ENCODE results near the gene CPOX. TPM values are rescaled to one million over a fixed set of nuclear protein-coding genes. Genes with fewer than 3 reads are reported as not detected.

Gene CPOX
- total RNA-seq, 4 donors from 2014 or later, result 16.8 to 68.5 (median 36.0) TPM

- Histone ChIP-seq H3K27ac (peak overlapping the region in 3 of 4 donors; percentile 47 to 75 (median 69)), H3K4me3 (no peak overlapping the region), H3K36me3 (no peaks in the 10 kb centered on the region), H3K27me3 (no peaks in the 10 kb centered on the region), H3K9me3 (no peaks in the 10 kb centered on the region), H3K4me1 (peaks cover 0 to 12% (median 5%) of the 10 kb centered on the region in 4 donors)
- DNase-seq, result no peak
- TF ChIP-seq CTCF (IDR thresholded peaks at IDR 0.05) (no peak), POLR2A (IDR thresholded peaks at IDR 0.05) (no peak)
Observed at GRCh38 chr3:98553753-98554152, 39.7 kb downstream of the CPOX start.

- peaks cover 0 to 12% (median 5%) of the 10 kb centered on the region in 4 donors for H3K4me1 ChIP-seq
- no peak for DNase-seq
- H3K36me3 ChIP-seq, result no peaks in the 10 kb centered on the region
- no peaks in the 10 kb centered on the region for H3K27me3 ChIP-seq
- no peaks in the 10 kb centered on the region for H3K9me3 ChIP-seq
- H3K27ac ChIP-seq, result peak overlapping the region; percentile 10 to 75 (median 58)
- TF ChIP-seq CTCF (IDR thresholded peaks at IDR 0.05) (no peak), POLR2A (IDR thresholded peaks at IDR 0.05) (no peak)
- no peak overlapping the region for H3K4me3 ChIP-seq
Observed at GRCh38 chr3:98553021-98553563, 40.3 kb downstream of the CPOX start.

GRCh38 chr3:98552232-98553020, 41.0 kb downstream of the CPOX start:
- Histone ChIP-seq H3K27me3 (no peaks in the 10 kb centered on the region), H3K9me3 (no peaks in the 10 kb centered on the region), H3K27ac (peak overlapping the region; percentile 23 to 75 (median 58)), H3K4me3 (no peak overlapping the region), H3K36me3 (no peaks in the 10 kb centered on the region), H3K4me1 (peaks cover 0 to 12% (median 5%) of the 10 kb centered on the region in 4 donors)
- no peak for DNase-seq
- TF ChIP-seq POLR2A (IDR thresholded peaks at IDR 0.05), result no peak
- TF ChIP-seq CTCF (IDR thresholded peaks at IDR 0.05), result no peak

- H3K36me3 ChIP-seq, result no peaks in the 10 kb centered on the region
- H3K4me3 ChIP-seq, result no peak overlapping the region
- TF ChIP-seq CTCF (IDR thresholded peaks at IDR 0.05), result no peak
- TF ChIP-seq POLR2A (IDR thresholded peaks at IDR 0.05), result no peak
- H3K27me3 ChIP-seq, result no peaks in the 10 kb centered on the region
- DNase-seq, result peak in 1 of 3 donors; percentile 72
- peak overlapping the region; percentile 23 to 75 (median 55) for H3K27ac ChIP-seq
- no peaks in the 10 kb centered on the region for H3K9me3 ChIP-seq
- peaks cover 0 to 12% (median 5%) of the 10 kb centered on the region in 4 donors for H3K4me1 ChIP-seq
Observed at GRCh38 chr3:98551754-98552153, 41.7 kb downstream of the CPOX start.

- Histone ChIP-seq H3K27me3 (no peaks in the 10 kb centered on the region), H3K36me3 (no peaks in the 10 kb centered on the region), H3K4me3 (no peak overlapping the region), H3K9me3 (no peaks in the 10 kb centered on the region), H3K27ac (peak overlapping the region; percentile 23 to 75 (median 55)), H3K4me1 (peaks cover 0 to 12% (median 5%) of the 10 kb centered on the region in 4 donors)
- DNase-seq, result no peak
- TF ChIP-seq CTCF (IDR thresholded peaks at IDR 0.05), result no peak
- no peak for TF ChIP-seq POLR2A (IDR thresholded peaks at IDR 0.05)
Observed at GRCh38 chr3:98551236-98551635, 42.2 kb downstream of the CPOX start.

All from Peyer's patch (tissue), 4 donors.